Esophagus mucosa (tissue), 1 donor: ENCODE data around the gene SCUBE1. TPM values are rescaled to one million over a fixed set of nuclear protein-coding genes. Genes with fewer than 3 reads are reported as not detected.
A peak's percentile ranks its signal among the peaks of the same experiment; 100 is the strongest.

Source experiments
- ATAC-seq: fragments of 200-7000 bp; cut with Tn5 transposase; one replicate; pipeline ENCODE4 v1.9.1; 2020
- total RNA-seq: library from RNA; stranded (reverse); gene quantifications from one replicate; pipeline ENCODE4 v1.2.4, GENCODE V29; 2023
- donor health status: DM: yes; HTN: yes; CAD: no.

Gene SCUBE1
- total RNA-seq, 1 donor from 2014 or later = 0.80 TPM

GRCh38 chr22:43234264-43234988 lies 108.7 kb downstream of the SCUBE1 start:
- ATAC-seq = no peak

DNA sequence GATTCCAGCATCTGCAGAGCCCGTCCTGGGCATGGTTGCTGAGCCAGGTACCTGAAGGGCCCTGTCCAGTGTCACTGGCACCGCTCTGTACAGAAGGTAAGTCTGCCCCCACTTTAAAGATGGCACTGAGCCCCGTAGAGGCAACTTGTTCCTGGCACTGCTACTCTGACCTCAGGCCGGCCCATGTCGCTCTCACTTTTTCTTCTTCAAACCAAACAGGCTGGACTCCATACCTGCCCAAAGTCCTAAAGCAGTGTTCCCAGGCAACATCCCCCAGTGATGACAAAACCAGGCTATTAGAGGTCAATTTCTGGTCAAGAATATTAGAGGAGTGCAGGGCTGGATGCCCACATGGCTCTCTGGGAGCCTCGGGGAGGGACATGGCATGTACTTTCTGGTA lies 109.6 kb downstream of the SCUBE1 start:
- ATAC-seq = no peak

DNA sequence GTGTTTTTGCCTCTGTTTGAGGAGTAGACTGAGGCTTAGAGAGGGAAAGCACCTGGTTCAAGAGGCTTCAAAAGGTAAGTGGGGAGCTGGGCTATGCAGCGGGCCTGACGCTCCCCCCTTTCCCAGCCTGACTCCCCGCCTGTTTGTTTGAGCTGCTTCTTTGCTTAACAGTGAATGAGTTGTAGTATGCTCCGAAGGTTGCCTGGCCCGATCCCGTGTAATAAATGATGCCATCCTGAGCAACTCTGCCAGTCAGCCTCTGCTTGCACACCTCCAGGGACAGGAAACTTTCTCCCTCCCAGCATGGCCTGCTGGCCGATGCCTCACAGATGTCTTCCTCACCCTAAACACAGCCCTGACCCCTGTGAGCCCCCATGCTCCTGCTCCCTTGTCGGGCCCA lies 110.7 kb downstream of the SCUBE1 start:
- ATAC-seq = no peak

- ATAC-seq = no peak
Observed at GRCh38 chr22:43231724-43232034, 111.5 kb downstream of the SCUBE1 start.

DNA sequence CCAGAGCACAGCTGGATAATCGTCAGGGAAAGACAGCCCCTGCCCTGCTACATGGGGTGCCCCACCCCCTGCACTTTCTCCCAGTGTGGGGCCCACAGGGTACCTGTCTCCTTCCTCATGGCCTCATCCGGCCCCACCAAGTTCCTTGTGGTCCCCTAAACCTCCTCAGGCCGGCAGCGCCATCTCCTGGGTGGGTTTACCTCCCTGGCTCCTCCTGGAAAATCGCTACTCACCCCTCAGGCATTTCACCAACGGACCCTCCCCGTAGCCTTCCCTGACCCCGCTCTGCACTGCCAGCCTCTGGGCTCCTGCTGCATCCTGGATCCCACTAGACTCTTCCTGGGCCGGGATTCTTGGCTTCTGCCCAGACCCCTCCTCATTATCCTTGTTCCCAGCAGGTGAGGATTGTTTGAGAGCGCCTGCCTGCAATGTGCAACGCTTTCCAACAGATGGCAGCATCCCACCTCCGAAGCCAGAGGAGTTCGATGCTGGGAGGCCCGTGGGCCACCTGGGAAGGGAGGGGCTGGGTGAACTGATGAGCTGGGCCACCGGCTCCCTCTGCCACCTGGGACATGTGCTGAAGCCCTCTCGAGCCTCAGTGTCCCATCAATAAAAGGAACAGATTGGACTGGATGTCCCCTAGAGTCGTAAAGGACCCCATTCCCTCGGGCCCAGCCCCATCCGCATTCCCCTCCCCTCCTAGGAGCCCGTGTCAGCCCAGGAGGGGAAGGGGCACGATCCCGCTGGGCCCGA lies 112.0 kb downstream of the SCUBE1 start:
- ATAC-seq = peak; percentile 40

DNA sequence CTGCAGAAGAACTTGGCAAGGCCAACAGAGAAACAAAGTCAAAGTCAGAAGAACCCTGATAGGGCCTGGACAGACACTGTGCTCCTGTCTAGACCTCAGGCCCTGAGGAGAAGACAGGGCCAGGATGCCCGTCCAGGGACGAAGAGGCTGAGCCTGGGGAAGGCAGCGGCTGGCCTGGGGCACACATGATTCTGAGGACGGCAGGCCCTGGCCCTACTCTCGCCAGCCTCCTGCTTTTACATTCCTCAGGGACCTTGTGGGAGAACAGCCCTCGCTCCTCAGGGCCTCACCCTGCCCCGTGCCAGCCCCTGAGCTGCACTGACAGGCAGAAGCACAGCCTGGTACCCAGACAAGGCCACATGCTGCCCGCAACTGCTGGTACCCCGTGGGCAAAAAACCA lies 112.6 kb downstream of the SCUBE1 start:
- no peak for ATAC-seq

DNA sequence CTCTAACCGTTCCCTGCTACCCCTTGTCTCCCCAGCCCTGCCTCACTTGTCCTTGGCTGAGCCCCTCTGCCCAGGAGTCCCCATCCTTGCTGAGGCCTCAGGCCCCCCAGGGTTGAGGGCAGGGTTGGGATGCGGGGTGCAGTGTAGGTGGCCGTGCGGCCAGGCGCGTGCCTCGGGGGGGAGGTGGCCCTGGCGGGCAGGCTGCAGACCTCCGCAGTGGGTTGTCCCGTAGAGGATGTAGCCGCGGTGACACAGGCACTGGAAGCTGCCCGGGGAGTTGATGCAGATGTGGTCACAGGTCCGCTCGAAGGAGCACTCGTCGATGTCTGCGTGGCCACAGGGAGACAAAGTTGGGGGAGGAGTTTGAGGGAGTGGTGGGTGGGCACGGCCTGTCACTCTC lies 114.3 kb downstream of the SCUBE1 start:
- no peak for ATAC-seq

DNA sequence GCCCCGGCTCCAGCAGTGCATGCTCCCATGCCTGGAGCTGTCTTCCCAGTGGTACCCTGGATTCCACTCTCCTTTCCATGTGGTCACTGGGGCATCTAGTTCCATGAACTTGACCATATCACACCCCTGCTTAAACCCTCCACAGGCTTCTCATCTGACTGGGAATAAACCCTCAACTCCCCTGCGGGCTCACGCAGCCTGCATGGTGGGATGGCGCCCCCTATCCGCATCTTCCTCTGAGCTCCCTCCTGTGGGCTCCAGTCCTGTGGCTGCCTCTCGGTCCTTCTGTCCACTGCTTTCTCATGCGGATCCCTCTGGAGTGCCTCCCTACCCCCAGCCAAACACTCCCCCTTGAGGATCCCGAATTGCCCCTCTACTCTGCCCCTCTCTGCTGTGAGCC lies 114.8 kb downstream of the SCUBE1 start:
- ATAC-seq = no peak

- no peak for ATAC-seq
Observed at GRCh38 chr22:43227239-43227630, 115.9 kb downstream of the SCUBE1 start.

DNA sequence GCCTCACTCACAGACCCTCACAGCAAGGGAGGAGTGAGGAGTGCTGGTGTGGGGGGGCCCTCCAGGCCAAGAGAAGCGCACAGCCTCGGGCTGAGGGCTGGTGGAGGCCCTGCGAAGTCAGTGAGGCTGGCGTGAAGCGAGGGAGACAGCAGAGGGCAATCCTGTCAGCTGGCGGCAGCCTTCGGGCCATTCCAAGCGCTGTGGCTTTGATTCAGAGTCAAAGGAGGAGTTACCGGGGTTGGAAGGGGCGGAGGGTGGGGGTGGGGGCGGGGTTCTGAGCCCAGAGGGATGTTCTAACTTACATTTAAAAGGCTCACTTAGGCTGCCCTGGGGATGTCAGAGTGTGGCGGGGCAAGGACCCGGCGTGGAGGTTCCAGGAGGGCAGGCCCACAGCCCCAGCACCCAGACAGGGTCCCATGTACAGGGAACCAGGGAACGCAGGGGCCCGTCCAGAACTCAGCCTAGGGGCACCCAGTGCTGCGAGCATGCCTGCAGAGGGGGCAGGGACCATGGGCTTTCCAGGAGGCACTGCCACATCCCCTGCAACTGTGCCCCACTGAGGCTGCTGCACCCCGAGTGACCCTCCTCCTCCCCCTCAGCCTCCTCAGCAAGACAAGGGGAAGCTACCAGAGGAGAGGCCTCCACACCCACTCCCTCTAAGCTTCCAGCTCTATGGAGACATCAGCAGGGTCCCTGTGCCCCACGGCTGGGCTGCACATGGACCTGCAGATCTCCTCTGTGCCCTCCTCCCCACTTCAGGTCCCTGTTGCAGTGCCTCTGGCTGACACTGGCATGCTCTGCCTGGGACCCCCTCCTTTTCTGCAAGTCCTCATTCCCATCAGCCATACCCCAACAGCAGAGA lies 116.6 kb downstream of the SCUBE1 start:
- no peak for ATAC-seq

DNA sequence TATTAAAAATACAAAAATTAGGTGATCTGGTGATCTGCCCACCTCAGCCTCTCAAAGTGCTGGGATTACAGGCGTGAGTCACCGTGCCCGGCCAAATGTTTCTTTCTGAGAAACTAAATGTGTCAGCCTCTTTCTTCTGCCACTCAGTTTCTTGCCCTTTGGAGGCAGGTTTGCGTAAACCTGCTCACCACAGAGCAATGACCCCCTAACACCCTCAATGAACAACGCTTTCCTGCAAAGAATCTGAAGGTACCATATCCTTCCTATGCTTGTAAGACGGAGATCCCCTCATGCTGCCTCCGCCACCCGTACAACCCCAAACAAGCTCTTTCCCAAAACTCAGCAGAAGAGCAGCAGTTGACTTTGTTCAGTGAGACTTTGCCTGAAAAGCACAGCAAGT lies 117.6 kb downstream of the SCUBE1 start:
- ATAC-seq = no peak

- no peak for ATAC-seq
Observed at GRCh38 chr22:43222987-43223386, 120.2 kb downstream of the SCUBE1 start.

GRCh38 chr22:43222262-43222661 lies 120.9 kb downstream of the SCUBE1 start:
- ATAC-seq = peak; percentile 16

GRCh38 chr22:43220625-43221380 lies 122.4 kb downstream of the SCUBE1 start:
- ATAC-seq = no peak

DNA sequence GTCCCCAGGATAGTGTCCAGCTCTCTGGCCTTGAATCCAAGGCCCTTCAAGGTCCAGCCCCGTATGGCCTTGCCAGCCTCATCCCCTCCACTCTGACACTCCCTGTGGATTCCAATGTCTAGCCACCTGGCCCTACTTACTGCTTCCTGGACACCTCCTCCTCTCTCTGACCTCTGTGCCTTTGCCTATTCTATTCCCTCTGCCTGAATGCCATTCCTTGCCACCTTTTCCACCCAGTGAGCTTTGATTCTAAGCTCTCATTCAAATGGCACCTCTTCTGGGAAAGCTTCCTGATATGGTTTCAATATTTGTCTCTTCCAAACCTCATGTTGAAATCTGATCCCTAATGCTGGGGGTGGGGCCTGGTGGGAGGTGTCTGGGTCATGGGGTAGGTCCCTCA lies 124.4 kb downstream of the SCUBE1 start:
- no peak for ATAC-seq

DNA sequence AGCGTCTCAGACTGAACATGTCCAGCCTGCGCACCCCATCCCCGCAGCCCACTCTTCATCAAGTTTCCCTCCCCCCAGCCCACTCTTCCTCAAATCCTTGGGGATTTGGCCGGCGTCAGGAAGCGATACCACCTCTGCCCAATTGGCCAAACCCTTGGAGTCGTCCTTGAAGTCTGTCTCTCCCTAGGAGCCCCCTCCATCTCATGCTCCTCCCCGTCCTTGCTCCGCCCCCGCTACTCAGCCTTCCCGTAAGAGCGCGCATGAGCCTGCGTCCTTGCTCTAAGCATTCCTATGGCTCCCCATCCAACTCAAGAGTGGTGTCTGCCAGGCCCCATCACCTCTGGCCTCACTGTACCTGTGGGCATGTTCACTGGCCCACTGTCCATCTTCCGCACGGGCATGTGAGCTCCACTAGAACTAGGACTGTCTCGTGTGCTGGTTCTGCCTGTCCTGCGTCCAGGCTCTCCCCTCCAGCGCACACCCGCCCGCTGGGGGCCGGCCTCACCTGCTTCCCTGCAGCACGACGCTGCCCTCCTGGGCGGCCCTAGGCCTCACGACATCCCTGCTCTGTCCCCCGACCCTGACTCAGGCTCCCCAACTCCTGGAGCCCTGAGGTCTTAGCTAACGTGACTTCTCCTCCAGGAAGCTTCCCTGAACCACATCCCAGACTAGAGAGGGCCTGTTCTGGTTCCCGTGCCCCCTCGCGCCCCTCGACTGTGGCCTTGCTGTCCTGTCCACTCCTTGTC lies 125.7 kb downstream of the SCUBE1 start:
- ATAC-seq = no peak

GRCh38 chr22:43216738-43217137 lies 126.4 kb downstream of the SCUBE1 start:
- ATAC-seq = no peak

DNA sequence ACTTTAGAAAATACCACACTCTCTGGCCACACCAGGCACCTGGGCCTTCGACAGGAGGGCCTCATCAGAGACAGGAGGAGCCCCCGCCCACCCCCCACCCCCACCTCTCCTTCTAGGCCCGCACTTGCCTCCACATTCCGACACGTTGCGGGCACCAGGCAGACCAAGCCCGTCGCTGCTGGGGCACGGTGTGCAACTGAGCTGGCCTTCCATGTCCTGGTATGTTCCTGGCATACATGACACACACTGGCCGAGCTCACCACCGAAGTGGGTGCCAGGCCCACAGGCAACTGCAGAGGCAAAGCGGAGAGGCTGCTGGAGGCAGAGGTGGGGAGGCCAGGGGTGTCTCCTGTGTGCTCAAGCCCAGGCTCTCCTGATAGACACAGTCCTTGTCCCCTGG lies 129.2 kb downstream of the SCUBE1 start:
- no peak for ATAC-seq

DNA sequence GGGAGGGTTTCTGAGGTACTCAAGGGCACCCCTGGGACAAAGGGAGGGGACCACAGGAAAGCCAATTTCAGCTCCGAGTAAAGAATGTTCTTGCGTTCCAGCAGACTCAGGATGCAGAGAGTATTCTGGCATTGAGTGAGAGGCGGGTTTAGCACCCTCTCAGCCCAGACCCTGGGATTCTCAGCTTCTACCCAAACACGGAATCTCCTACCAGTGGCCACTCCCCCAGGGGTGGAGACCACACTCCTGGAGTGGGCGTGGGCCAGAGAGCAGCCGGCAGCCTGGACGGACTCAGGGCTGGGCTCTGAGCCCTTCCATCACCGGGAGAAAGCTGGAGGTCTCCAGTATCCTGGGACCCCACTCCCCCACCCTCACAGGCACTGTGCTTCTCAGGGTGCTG lies 130.1 kb downstream of the SCUBE1 start:
- ATAC-seq = no peak

DNA sequence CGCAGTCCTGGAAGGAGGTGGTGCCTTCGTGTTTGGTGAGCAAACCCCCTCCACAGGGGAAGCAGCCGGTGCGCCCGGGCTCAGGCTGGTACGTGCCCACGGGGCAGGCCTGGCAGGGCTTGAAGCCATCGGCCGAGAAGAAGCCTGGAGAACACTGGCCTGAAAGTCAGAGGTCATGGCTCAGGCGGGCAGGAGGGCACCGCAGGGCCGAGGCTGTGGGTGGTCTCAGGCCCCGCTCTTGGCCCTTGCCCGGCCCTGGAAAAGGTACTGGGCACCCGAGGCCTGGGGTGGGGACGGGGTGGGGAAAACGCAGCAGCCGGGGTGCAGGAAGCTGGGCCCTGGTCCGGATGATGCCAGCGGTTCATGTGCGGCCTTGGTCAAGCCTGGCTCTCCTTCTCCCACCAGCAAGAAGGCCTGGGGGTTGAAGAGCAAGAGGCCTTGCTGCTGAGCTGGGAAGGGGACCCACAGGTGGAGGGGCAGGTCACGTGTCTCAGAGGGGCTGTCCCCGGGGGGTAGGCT lies 130.7 kb downstream of the SCUBE1 start:
- no peak for ATAC-seq

DNA sequence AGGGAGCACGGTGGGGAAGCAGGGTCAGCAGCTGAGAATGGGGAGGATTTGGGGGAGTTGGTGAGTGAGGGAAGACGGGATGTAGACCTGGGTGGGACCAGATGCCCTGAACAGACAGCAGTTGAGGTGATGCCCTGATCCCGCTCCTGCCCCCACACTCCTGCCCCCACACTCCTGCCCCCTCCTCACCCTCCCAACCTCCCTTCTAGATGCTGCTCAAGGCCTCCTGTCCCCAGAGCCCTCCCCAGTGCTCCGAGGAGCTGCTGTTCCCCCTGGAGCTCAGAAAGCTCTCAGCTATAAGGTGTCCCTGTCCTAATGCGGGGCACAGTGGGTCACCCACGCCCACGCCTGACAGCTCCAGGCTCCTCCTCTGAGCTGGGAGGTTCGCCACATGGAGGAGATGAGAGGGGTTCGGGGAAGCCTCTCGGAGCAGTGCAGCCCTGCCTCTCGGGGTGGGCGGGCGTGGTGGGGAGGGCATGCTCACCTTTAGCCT lies 131.2 kb downstream of the SCUBE1 start:
- no peak for ATAC-seq
